Fibroblast of skin of left biceps (primary cell): ENCODE measurements around the gene COL25A1.

Experiments
- DNase-seq, 2 experiments: peaks; one replicate each; pipeline ENCODE4 v3.0.0-alpha.2; 2013; ENCODE audit warnings: low read depth in 2 of 2

Gene COL25A1

DNA sequence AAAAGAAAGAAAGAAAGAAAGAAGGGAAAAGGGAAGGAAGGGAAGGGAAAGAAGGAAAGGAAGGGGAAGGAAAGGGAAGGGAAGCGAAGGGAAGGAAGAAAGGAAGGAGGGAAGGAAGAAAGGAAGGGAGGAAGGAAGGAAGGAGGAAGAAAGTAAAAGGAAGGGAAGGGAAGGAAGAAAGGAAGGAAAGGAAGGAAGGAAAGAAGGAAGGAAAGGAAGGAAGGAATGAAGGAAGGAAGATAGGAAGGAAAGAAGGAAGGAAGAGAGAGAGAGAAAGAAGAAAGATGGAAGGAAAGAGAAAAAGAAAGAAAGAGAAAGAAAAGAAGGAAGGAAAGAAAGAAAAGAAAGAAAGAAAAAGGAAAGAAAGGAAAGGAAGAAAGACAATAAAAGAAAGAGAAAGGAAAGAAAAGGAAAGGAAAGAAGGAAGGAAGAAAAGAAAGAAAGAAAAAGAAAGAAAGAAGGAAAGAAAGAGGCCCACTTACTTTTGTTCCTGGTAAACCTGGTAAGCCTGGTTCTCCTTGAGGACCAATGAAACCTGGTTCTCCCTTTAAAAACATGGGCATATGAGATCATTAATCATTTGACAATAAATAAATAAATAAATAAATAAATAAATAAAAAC, 433.7 kb downstream of the COL25A1 start:
- DNase-seq = no peak

- DNase-seq = no peak
Observed at GRCh38 chr4:108867476-108867875, 435.0 kb downstream of the COL25A1 start.

- DNase-seq = no peak
Observed at GRCh38 chr4:108861334-108861733, 441.1 kb downstream of the COL25A1 start.

GRCh38 chr4:108854786-108855185, 447.7 kb downstream of the COL25A1 start:
- DNase-seq = no peak

DNA sequence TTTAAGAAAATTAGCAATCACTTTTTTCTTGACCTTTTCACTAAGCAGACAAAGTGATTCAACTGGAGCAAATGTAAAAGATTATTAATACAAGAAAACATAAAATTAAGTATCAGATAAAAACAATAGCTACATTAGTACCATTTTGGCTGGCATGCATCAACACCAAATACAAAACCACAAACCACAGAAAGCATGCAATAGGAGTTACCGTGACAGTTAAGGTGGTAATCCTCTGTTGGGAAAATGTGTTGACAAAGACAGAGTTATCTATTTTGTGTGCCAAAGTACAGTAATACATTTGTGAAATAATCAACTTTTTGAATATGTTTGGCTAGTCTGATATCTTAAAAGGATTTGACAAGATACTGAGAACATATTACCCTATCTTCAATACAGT, 449.8 kb downstream of the COL25A1 start:
- DNase-seq = no peak

DNA sequence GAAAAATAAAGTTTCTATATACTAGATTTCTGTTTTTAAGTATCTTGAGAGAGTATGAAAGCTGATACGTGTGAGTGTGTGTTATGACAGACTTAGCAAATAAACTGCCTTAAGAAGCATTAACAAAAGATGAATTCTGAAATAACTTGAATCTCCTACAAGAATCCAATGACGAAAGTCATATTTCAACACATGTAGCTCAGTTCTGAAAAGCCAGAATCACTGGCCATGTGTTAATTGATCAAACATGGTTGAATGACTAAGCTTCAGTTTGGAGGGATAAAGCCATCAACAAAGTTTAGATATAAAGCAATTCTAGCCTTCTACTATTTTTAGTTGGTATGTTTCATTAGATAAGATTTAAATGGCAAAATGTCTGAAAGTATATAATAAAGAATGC, 451.1 kb downstream of the COL25A1 start:
- peak; percentile 72 to 73 for DNase-seq

GRCh38 chr4:108850219-108850649, 452.2 kb downstream of the COL25A1 start:
- no peak for DNase-seq

DNA sequence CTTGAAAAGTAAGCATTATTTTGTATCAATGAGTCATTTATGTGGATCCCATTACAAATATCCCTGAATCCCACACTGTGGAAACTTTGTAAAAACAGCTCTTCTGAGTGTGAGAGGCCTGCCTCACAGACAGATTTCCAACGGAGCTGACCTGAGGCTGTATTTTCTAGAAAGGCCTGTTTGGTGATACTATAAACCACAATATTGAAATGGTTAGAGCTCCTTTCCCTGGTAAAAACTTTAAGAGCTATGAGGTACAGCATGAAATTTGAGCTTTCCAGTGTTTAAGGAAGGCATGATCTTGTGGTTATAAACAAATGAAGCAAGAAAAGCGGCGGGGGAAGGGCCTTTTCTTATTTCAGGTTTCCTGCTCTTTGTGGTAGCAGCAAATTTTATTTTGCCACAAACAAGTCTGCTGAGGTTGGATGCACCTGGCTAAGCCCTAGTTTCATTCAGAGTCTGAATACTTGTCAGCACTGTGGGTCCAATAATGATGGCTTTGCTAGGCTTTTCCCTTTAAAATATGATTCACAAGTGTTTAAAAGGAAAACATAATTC, 452.8 kb downstream of the COL25A1 start:
- DNase-seq = peak; percentile 57 to 67

DNA sequence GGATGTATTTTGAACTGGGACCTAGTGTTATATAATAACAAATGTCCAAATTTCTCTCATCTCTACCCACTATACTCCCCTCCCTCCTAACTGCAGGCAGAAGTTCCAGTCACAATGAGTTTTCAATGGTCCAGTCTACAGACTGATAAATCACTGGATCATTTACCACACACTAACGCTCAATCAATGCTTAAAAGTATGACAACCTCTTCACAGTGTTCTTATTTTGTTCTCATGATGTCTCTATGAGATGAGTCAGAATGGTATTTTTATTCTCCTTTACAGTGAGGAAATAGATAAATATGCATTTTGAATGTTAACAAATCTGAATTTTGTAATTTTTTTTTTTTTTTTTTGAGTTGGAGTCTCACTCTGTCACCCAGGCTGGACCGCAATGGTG, 455.9 kb downstream of the COL25A1 start:
- DNase-seq = no peak

DNA sequence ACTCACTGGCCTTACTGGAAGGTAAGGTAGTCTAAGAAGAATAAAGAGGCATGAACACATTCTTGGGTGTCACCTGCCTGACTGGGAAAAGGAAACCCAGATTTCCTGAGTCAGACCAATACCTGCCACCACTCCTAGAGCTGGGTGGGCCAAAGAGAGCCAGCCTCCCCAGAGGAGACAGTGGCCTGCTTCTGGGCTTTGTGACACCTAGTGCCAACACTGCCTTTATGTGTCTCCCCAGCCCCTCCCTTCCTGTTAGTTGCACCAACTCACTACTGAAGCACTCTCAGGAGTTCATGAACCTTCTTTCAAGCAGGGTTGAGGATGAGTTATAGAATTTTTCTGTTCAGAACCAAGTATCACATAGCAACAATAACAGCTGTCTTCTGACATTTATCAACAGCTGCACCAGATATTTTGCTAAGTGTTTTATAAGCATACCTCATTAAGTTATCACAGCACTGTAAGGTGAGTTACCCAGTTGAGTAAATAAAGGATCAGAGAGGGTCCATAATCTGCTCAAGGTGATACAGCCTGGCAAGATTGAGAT, 462.0 kb downstream of the COL25A1 start:
- DNase-seq = no peak

- no peak for DNase-seq
Observed at GRCh38 chr4:108839333-108839732, 463.1 kb downstream of the COL25A1 start.

GRCh38 chr4:108838451-108838850, 464.0 kb downstream of the COL25A1 start:
- no peak for DNase-seq

- no peak for DNase-seq
Observed at GRCh38 chr4:108834835-108835384, 467.5 kb downstream of the COL25A1 start.

DNA sequence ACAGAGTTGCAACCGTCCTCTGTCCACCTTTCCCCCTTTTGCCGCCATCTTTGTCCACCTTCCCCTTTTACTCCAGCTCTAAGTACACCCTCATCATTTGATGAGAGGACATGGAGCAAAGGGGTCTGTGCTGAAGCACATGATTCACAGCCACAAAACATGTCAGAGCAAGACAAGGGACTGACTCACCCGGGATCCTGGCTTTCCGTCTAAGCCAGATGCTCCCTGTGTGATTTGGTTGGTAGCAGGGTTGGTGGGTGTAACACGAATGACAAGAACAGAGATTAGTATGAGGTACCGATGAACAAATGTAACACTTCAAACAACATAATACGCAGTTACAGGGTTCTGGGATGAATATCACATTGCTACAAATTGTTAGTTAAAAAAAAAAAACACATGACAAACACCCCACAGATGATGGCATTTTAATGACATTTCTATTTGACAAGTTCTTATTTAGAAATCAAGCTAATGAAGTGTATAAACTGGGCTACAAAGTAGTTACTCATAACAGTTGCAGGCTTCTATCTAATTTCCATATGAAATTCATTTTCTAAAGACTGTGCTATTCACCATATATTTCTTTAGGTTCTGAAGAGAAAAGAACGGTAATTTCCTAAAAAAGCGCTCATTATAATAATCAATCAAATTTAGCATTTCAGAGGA, 468.2 kb downstream of the COL25A1 start:
- DNase-seq = peak; percentile 56 to 57

GRCh38 chr4:108833046-108833445, 469.4 kb downstream of the COL25A1 start:
- DNase-seq = no peak

GRCh38 chr4:108831886-108832285, 470.6 kb downstream of the COL25A1 start:
- DNase-seq = no peak

GRCh38 chr4:108831291-108831690, 471.2 kb downstream of the COL25A1 start:
- DNase-seq = no peak

GRCh38 chr4:108830509-108831244, 471.8 kb downstream of the COL25A1 start:
- DNase-seq = no peak

- no peak for DNase-seq
Observed at GRCh38 chr4:108829966-108830492, 472.4 kb downstream of the COL25A1 start.

GRCh38 chr4:108828620-108829019, 473.8 kb downstream of the COL25A1 start:
- DNase-seq = no peak

GRCh38 chr4:108825737-108826136, 476.7 kb downstream of the COL25A1 start:
- DNase-seq = no peak
